SK-N-SH (cell line): ENCODE measurements around the gene KIF6.

Experiments used
- CTCF ChIP-seq: fragments of 200-600 bp; sonication (generic); IDR thresholded peaks from 2 replicates; pipeline ENCODE4 v1.6.1; 2017; ENCODE audit warnings: antibody characterized with exemption, mild to moderate bottlenecking, moderate library complexity
- EP300 ChIP-seq, 2 experiments: IDR thresholded peaks; 2 replicates each; pipeline versions ENCODE4 v1.4.0 to v1.6.1; 2012; ENCODE audit warnings: borderline replicate concordance in 1 of 2, low read depth in 1 of 2, low read length in 1 of 2
- FOXJ3 ChIP-seq: sonication (generic); formaldehyde crosslinking; IDR thresholded peaks from 2 replicates; pipeline ENCODE4 v1.5.1; 2020; ENCODE audit warnings: mild to moderate bottlenecking, missing genetic modification reagents
- JUND ChIP-seq: IDR thresholded peaks from 2 replicates; pipeline ENCODE4 v1.4.0; 2012
- MAX ChIP-seq: IDR thresholded peaks from 2 replicates; pipeline ENCODE4 v1.4.0; 2012; ENCODE audit warnings: low read depth
- POLR2AphosphoS5 ChIP-seq: IDR thresholded peaks from 2 replicates; pipeline ENCODE4 v1.6.1; 2012; ENCODE audit warnings: low read depth, low read length
- RAD21 ChIP-seq: IDR thresholded peaks from 2 replicates; pipeline ENCODE4 v1.6.1; 2012; ENCODE audit warnings: mild to moderate bottlenecking, low read length
- REST ChIP-seq: IDR thresholded peaks from 2 replicates; pipeline ENCODE4 v1.6.1; 2012; ENCODE audit warnings: mild to moderate bottlenecking, low read depth, low read length, moderate library complexity
- TF ChIP-seq, protein P1 (sequence below): fragments of 150-350 bp; IDR thresholded peaks from 2 replicates; pipeline ENCODE4 v1.6.1; 2017; ENCODE audit warnings: antibody characterized with exemption, low read length, low read depth, borderline replicate concordance

DNA sequence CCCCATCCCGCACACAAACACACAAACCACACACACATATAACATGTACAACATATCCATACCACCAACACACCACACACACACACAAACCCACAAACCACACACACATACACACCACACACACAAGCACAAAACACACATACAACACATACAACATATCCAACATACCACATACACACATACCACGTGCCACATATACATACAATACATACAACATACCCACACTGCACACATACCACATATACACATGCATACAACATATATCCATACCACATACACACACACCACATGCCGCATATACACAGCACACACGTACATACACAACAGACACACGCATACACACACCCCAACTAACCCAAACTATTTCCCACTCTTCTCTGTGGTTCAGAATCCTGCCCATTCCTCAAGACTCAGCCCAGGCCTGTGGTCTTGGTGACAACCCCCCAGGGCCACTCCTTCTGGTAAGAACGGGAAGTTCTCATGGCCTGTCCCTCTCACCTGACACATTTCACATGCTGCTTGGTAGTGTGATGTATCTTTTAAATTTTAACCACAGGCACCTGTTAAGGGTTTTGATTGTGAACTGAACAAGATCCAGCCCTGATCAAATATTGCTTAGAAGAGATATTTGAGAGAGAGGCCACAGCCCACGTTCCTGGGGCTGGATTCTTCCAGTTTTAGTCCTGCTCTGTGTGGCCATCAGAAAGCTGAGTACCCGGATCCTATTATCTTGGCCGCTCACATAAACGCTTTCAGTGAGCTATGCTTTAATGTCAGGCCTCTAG lies 346.8 kb downstream of the KIF6 start:
- no peak for TF ChIP-seq REST
- TF ChIP-seq FOXJ3 (CRISPR knock-in tag) = no peak
- TF ChIP-seq EP300 (IDR thresholded peaks at IDR 0.05; ENCODE audit: borderline replicate concordance in 1 of 2, low read depth in 1 of 2, low read length in 1 of 2) = no peak
- TF ChIP-seq CTCF = no peak
- TF ChIP-seq, protein P1, sequence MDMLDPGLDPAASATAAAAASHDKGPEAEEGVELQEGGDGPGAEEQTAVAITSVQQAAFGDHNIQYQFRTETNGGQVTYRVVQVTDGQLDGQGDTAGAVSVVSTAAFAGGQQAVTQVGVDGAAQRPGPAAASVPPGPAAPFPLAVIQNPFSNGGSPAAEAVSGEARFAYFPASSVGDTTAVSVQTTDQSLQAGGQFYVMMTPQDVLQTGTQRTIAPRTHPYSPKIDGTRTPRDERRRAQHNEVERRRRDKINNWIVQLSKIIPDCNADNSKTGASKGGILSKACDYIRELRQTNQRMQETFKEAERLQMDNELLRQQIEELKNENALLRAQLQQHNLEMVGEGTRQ = no peak
- no peak for TF ChIP-seq RAD21
- TF ChIP-seq MAX = no peak
- TF ChIP-seq JUND = no peak
- TF ChIP-seq POLR2AphosphoS5 = no peak
